ENCODE measurements around the gene DOHH. TPM values are rescaled to one million over a fixed set of nuclear protein-coding genes. Genes with fewer than 3 reads are reported as not detected.
A peak's percentile ranks its signal among the peaks of the same experiment; 100 is the strongest.

The DOHH gene
- 10 to 100 TPM; 19.5 to 37.5 (median 25.8) TPM for total RNA-seq

- intact Hi-C loops (cut with DNase I) = no loop called here
- Histone ChIP-seq H3K4me1 (peaks cover 14 to 31% (median 22%) of the 10 kb centered on the region in 4 donors), H3K9me3 (no peaks in the 10 kb centered on the region), H3K27ac (replicated peaks in 1 of 4) (peak within 1 kb of the TSS; percentile 85 to 90 (median 86)), H3K27me3 (no peaks in the 10 kb centered on the region), H3K36me3 (peaks cover 11 to 20% (median 16%) of the 10 kb centered on the region in 4 donors), H3K4me3 (peak within 1 kb of the TSS; percentile 81 to 91 (median 82))
- 0% methylated on average over 37 of the region's 52 CpGs for WGBS
- peak; percentile 98 for DNase-seq (ENCODE audit: extremely low spot score)
- TF ChIP-seq CTCF (IDR thresholded peaks at IDR 0.05) (no peak), POLR2AphosphoS5 (IDR thresholded peaks at IDR 0.05) (peak; percentile 75 to 80)
Measured at GRCh38 chr19:3500429-3501101, at the start of gene DOHH. DOHH (minus strand) TSS chr19:3500674; CDS start chr19:3496814, 3,860 bp downstream.

- TF ChIP-seq POLR2A (IDR thresholded peaks at IDR 0.05; ENCODE audit: low read depth) (no peak), EP300 (IDR thresholded peaks at IDR 0.05) (no peak), CTCF (IDR thresholded peaks at IDR 0.05) (no peak), POLR2AphosphoS5 (IDR thresholded peaks at IDR 0.05) (no peak)
Measured at GRCh38 chr19:3549816-3550215, 49.3 kb upstream of the DOHH start.

GRCh38 chr19:3548606-3549005 lies 48.1 kb upstream of the DOHH start:
- Histone ChIP-seq H3K27ac (replicated peaks in 1 of 4) (no peak overlapping the region), H3K4me3 (no peak overlapping the region), H3K9me3 (no peaks in the 10 kb centered on the region), H3K36me3 (peaks cover 0 to 59% (median 44%) of the 10 kb centered on the region in 4 donors), H3K27me3 (no peaks in the 10 kb centered on the region), H3K4me1 (peaks cover 0 to 26% (median 15%) of the 10 kb centered on the region in 4 donors)
- DNase-seq (ENCODE audit: extremely low spot score) = no peak
- intact Hi-C loops (cut with DNase I) = loop anchor here (5.0 kb wide), 1 partner anchor 159 kb away; the partner anchor contains the start of gene TJP3
- 83% methylated on average over 1 of the region's 14 CpGs for WGBS
- TF ChIP-seq CTCF (IDR thresholded peaks at IDR 0.05) (no peak), POLR2A (IDR thresholded peaks at IDR 0.05; ENCODE audit: low read depth) (no peak), EP300 (IDR thresholded peaks at IDR 0.05) (no peak), POLR2AphosphoS5 (IDR thresholded peaks at IDR 0.05) (no peak)

More at GRCh38 chr19:3549816-3550215, 49.3 kb upstream of the DOHH start:
- Histone ChIP-seq H3K36me3 (peaks cover 0 to 47% (median 34%) of the 10 kb centered on the region in 4 donors), H3K27me3 (no peaks in the 10 kb centered on the region), H3K4me3 (no peak overlapping the region), H3K27ac (replicated peaks in 1 of 4) (no peak overlapping the region), H3K4me1 (peaks cover 5 to 35% (median 24%) of the 10 kb centered on the region in 4 donors), H3K9me3 (no peaks in the 10 kb centered on the region)
- no peak for DNase-seq (ENCODE audit: extremely low spot score)
- 80% methylated on average over 10 of the region's 10 CpGs for WGBS
- intact Hi-C loops (cut with DNase I) = loop anchor here (5.0 kb wide), 1 partner anchor 157 kb away; the partner anchor contains the start of gene TJP3

GRCh38 chr19:3547767-3548282 lies 47.4 kb upstream of the DOHH start:
- intact Hi-C loops (cut with DNase I) = loop anchor here (5.0 kb wide), 1 partner anchor 159 kb away; the partner anchor contains the start of gene TJP3
- no peak for DNase-seq (ENCODE audit: extremely low spot score)
- TF ChIP-seq POLR2A (IDR thresholded peaks at IDR 0.05; ENCODE audit: low read depth) (no peak), EP300 (IDR thresholded peaks at IDR 0.05) (no peak), CTCF (IDR thresholded peaks at IDR 0.05) (no peak), POLR2AphosphoS5 (IDR thresholded peaks at IDR 0.05) (no peak)

More at GRCh38 chr19:3547767-3548282, 47.4 kb upstream of the DOHH start:
- no peak overlapping the region for H3K27ac ChIP-seq (replicated peaks in 1 of 4)
- H3K27me3 ChIP-seq = no peaks in the 10 kb centered on the region
- peaks cover 0 to 62% (median 49%) of the 10 kb centered on the region in 4 donors for H3K36me3 ChIP-seq
- WGBS = 85% methylated on average over 6 of the region's 36 CpGs
- no peak overlapping the region for H3K4me3 ChIP-seq
- H3K9me3 ChIP-seq = no peaks in the 10 kb centered on the region
- peaks cover 0 to 28% (median 15%) of the 10 kb centered on the region in 4 donors for H3K4me1 ChIP-seq

Measured in esophagus muscularis mucosa (tissue), 4 donors.